HuH-7.5 (cell line): ENCODE measurements around the gene ABCC11.
A peak's percentile ranks its signal among the peaks of the same experiment; 100 is the strongest.
"Not testable (repeated sequence)": the region's sequence is repeated elsewhere in the genome, so short reads cannot be mapped to it uniquely, and the experiment has no call there.

Experiments
- DNase-seq: peaks from one replicate; pipeline ENCODE4 v3.0.0; 2011; ENCODE audit warnings: low spot score

Gene ABCC11

GRCh38 chr16:48246066-48246465 lies 1.3 kb downstream of the ABCC11 start:
- DNase-seq: no peak

- no peak for DNase-seq
Observed at GRCh38 chr16:48244863-48245195, 2.5 kb downstream of the ABCC11 start.

GRCh38 chr16:48244080-48244862 lies 3.1 kb downstream of the ABCC11 start, which contains the start of gene LONP2:
Gene LONP2, plus strand, starts transcription at chr16:48244300. Its CDS starts 89 bp downstream, at chr16:48244389.
- peak; percentile 55 for DNase-seq

GRCh38 chr16:48240147-48240546 lies 7.2 kb downstream of the ABCC11 start:
- not testable (repeated sequence) for DNase-seq

GRCh38 chr16:48236286-48236685 lies 11.1 kb downstream of the ABCC11 start:
- DNase-seq: no peak

- no peak for DNase-seq
Observed at GRCh38 chr16:48235556-48236136, 11.7 kb downstream of the ABCC11 start.

- DNase-seq: no peak
Observed at GRCh38 chr16:48235058-48235555, 12.2 kb downstream of the ABCC11 start.

GRCh38 chr16:48234630-48235029 lies 12.7 kb downstream of the ABCC11 start:
- no peak for DNase-seq

- DNase-seq: no peak
Observed at GRCh38 chr16:48232493-48233040, 14.8 kb downstream of the ABCC11 start.

- DNase-seq: no peak
Observed at GRCh38 chr16:48231727-48232492, 15.4 kb downstream of the ABCC11 start.

GRCh38 chr16:48225456-48225855 lies 21.9 kb downstream of the ABCC11 start:
- no peak for DNase-seq

GRCh38 chr16:48223490-48223889 lies 23.8 kb downstream of the ABCC11 start:
- DNase-seq: no peak

- no peak for DNase-seq
Observed at GRCh38 chr16:48220891-48221290, 26.4 kb downstream of the ABCC11 start.

- DNase-seq: no peak
Observed at GRCh38 chr16:48218473-48218872, 28.9 kb downstream of the ABCC11 start.

GRCh38 chr16:48217708-48218107 lies 29.6 kb downstream of the ABCC11 start:
- DNase-seq: no peak

GRCh38 chr16:48215738-48216137 lies 31.6 kb downstream of the ABCC11 start:
- DNase-seq: no peak

GRCh38 chr16:48212033-48212432 lies 35.3 kb downstream of the ABCC11 start:
- no peak for DNase-seq

- no peak for DNase-seq
Observed at GRCh38 chr16:48210747-48211146, 36.6 kb downstream of the ABCC11 start.

GRCh38 chr16:48206594-48207242 lies 40.6 kb downstream of the ABCC11 start:
- DNase-seq: no peak

- DNase-seq: no peak
Observed at GRCh38 chr16:48204825-48205151, 42.6 kb downstream of the ABCC11 start.

GRCh38 chr16:48203974-48204824 lies 43.1 kb downstream of the ABCC11 start:
- DNase-seq: peak; percentile 37
